CD4-positive, alpha-beta T cell treated with Interleukin-17A for 4 hours (primary cell): Measurements from ENCODE around the gene LMF1.

Source experiments
- DNase-seq: peaks from one replicate; pipeline ENCODE4 v3.0.0-alpha.2; 2020; ENCODE audit warnings: mixed read lengths

The LMF1 gene

DNA sequence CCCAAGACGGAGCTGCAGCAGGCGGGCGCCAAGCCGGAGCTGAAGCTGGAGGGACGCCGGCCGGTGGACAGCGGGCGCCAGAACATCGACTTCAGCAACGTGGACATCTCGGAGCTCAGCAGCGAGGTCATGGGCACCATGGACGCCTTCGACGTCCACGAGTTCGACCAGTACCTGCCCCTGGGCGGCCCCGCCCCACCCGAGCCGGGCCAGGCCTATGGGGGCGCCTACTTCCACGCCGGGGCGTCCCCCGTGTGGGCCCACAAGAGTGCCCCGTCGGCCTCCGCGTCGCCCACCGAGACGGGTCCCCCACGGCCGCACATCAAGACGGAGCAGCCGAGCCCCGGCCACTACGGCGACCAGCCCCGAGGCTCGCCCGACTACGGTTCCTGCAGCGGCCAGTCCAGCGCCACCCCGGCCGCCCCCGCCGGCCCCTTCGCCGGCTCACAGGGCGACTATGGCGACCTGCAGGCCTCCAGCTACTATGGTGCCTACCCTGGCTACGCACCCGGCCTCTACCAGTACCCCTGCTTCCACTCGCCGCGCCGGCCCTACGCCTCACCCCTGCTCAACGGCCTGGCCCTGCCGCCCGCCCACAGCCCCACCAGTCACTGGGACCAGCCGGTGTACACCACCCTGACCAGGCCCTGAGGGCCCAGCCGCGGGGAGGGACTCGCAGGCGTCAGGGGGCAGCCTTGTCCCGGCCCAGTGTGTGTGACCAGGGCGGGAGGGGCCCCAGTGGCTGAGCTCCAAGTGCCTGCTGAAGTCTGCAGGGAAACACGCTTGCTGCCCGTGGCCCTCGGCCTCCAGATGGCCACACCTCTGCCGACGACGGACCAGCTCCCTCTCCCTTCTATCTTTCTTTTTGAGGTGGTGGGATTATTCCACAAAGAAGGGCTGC is 14.2 kb upstream of the LMF1 start:
- no peak for DNase-seq

GRCh38 chr16:984121-984694 is 13.4 kb upstream of the LMF1 start:
- DNase-seq, result no peak

- DNase-seq, result no peak
Measured at GRCh38 chr16:983044-984030, 12.6 kb upstream of the LMF1 start.

GRCh38 chr16:982145-983043 is 11.6 kb upstream of the LMF1 start:
- DNase-seq, result peak; percentile 53

GRCh38 chr16:981695-982144 is 10.9 kb upstream of the LMF1 start, which contains the start of gene SOX8:
Gene SOX8, plus strand, starts transcription at chr16:981770. Its CDS starts 153 bp downstream, at chr16:981923.
- no peak for DNase-seq

GRCh38 chr16:980595-980854 is 9.7 kb upstream of the LMF1 start:
- DNase-seq, result peak; percentile 27

DNA sequence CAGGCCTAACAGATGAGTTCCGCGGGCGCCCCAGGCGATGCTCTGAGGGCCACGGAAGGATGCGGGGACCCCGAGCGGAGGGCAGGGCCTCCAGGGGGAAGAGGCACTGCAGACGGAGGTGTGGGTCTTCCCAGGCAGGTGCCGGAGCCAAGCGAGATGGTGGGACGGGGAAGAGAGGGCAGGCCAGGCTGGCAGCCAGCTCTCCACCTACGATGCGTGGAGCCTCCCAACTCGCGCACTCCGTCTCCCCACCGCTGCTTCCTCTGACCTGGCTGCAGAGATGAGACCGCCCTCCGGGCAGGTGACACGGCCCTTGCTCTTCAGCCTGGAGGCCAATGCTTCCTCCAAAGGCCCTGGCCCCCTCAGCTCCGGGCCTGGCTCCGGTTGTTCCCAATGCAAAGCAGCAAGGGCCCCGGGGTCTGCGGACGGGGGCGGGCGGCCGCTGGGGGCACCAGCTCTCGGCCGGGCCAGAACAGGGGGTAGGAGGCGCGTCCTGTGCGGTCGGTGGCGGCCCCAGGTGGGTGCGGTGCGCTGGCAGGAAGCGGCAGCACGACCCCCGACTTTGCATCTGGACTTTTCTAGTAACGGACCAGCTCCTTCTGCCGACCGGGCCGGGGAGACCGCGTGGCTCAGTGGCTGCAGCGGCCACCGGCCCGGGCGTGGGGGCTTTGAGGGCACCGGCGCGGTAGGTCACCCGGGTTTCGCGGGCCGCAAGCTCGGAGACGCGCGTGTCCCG is 9.2 kb upstream of the LMF1 start:
- DNase-seq, result peak; percentile 32

DNA sequence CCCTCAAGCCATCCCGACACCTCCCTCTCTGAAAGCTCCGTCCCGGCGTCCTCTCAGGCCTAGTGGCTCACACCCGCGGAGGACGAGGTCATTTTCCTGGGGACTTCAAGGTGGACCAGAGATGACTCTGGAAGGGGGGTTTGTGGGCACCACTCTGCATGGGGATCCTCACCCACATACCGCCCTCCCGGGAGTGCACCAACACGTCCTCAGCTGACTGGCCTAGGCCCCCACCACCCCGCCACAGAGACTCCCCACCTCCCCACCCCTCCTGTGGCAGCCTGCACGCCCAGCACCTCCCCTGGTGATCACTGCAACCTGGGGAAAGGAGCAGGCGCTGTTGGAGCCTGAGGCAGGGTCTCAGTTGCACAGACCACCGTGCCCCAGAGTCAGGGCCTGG is 8.4 kb upstream of the LMF1 start:
- no peak for DNase-seq

DNA sequence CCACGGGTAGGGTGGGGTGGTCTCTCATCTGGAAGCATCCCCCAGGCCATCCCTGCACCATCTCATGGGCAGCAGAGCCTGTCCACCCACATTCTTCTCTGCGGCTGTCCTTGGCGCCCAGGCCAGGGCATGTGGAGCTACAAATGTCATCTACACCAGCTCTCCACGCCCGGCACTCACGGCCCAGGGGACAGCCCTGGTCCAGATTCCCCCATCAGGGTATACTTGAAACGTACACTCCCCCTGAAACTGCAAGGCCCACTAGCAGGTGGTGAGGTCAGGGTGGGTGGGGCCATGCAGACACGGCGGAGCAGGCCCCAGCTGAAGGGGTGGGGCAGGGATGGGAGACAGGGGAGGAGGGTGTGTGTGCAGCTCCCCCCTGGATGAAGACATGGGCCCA is 7.6 kb upstream of the LMF1 start:
- no peak for DNase-seq

- DNase-seq, result no peak
Measured at GRCh38 chr16:977896-978295, 7.1 kb upstream of the LMF1 start.

DNA sequence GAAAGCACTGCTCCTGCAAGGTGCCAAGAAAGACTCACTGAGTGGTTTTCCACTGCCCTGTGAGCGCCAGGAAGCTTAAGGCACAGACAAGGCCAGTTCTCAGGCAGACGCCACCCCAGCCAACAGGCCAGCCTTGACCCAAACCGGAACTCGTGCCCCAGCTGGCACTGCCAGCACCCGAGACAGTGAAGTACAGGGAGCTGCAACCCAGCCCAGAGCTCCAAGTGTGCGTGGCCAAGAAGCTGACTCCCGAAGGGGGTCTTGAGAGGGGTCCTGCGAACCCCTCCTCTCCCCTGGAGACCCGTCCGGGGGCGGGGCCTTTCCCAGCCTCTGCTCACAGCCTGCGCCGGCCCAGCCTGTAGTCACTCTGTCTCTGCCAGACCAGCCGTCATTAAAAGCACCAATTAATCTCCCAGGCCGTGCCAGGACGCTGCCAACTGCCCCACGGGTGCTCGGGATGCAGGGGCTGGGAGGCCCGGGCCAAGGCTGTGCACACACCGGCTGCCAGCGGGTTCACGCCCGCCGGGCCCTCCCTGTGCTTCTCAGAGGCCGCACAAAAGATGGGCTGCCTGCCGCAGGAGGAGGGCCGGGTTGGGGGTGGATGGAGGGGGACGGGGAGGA is 6.4 kb upstream of the LMF1 start:
- no peak for DNase-seq

DNA sequence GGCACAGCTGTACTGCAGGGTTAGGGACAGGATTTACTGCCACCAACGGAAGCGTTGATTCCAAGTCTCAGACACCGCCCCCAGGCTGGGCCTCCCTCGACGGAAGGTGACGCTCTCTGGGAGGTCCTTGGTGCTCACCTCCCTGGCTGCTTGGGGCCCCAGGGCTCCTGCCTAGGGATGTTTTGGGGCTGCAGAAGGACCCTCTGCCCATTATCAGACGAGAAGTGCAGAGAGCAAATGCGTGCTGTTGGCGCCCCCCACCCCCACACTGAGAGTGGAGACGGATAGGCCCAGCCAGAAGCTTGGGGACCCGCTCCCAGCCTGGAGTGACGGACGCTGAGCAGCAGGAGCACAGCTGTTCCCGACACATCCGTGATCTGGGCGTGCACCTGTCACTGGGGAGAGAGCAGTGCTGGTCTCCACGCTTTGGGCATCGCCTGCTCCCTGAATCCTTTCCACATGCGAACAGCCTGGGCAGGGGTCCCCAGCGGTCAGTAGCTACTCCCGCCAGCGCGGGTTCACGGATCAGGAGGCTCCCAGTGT is 5.7 kb upstream of the LMF1 start:
- peak; percentile 67 for DNase-seq

- DNase-seq, result no peak
Measured at GRCh38 chr16:975291-975690, 4.5 kb upstream of the LMF1 start.

- no peak for DNase-seq
Measured at GRCh38 chr16:974611-975261, 4.0 kb upstream of the LMF1 start.

GRCh38 chr16:974001-974601 is 3.3 kb upstream of the LMF1 start:
- no peak for DNase-seq

GRCh38 chr16:973366-973765 is 2.6 kb upstream of the LMF1 start:
- DNase-seq, result no peak

- DNase-seq, result no peak
Measured at GRCh38 chr16:972316-973002, 1.7 kb upstream of the LMF1 start.

DNA sequence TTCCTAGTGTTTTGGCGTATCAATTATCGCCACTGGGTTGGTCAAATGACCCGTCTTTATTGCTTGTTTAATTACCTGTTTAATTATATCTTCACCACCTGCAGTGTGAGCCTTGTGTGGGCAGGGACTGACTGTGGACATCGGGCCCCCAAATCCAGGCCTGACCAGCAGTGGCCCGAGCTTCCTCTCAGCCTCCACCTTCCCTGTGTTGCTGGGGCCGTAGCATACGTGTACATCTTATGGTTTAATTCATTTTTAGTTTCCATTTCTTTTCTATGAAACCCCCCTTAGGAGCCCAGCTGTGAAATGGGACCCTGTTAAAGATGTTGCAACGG is 1.2 kb upstream of the LMF1 start:
- DNase-seq, result no peak

GRCh38 chr16:971582-971905 is 760 bp upstream of the LMF1 start:
- DNase-seq, result no peak

- DNase-seq, result no peak
Measured at GRCh38 chr16:970386-970765, 408 bp downstream of the LMF1 start.
